ENCODE measurements around the gene QSOX2.

The QSOX2 gene

DNA sequence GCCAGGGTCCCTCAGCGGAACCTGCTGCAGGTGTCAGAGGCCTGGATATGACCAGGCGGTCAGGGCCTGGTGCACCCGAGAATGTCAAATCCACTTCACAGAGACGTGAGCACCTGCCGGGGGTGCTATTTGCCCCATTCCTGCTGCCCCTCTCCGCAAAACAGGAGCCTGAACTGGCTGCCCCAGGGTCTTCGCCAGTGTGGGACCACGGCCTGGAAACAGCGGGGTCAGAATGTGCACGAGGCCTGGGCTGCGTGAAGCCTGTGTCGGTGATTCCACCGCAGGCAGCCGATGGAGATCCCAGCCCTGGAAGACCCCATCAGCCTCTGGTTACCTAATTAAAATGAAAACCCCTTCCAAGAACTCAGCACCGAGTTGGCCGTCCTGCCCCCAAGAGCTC lies 85.8 kb downstream of the QSOX2 start (continued):
- TF ChIP-seq ZNF473 (tag by site-specific recombination; IDR thresholded peaks at IDR 0.05) (no peak), ZNF292 (tag by site-specific recombination; IDR thresholded peaks at IDR 0.05; ENCODE audit: borderline replicate concordance, low read depth) (no peak), ZNF16 (tag by site-specific recombination; IDR thresholded peaks at IDR 0.05; ENCODE audit: low read depth) (no peak), ZNF394 (tag by site-specific recombination; IDR thresholded peaks at IDR 0.05; ENCODE audit: borderline replicate concordance) (no peak), ZNF174 (tag by site-specific recombination; IDR thresholded peaks at IDR 0.05) (no peak), ZNF221 (tag by site-specific recombination; IDR thresholded peaks at IDR 0.05; ENCODE audit: borderline replicate concordance) (no peak), ZFHX2 (tag by site-specific recombination; conservative IDR thresholded peaks at IDR 0.05) (no peak), GLI4 (tag by site-specific recombination; IDR thresholded peaks at IDR 0.05) (no peak)
- TF ChIP-seq, protein P1, sequence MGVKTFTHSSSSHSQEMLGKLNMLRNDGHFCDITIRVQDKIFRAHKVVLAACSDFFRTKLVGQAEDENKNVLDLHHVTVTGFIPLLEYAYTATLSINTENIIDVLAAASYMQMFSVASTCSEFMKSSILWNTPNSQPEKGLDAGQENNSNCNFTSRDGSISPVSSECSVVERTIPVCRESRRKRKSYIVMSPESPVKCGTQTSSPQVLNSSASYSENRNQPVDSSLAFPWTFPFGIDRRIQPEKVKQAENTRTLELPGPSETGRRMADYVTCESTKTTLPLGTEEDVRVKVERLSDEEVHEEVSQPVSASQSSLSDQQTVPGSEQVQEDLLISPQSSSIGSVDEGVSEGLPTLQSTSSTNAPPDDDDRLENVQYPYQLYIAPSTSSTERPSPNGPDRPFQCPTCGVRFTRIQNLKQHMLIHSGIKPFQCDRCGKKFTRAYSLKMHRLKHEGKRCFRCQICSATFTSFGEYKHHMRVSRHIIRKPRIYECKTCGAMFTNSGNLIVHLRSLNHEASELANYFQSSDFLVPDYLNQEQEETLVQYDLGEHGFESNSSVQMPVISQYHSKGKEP (tag by site-specific recombination; IDR thresholded peaks at IDR 0.05), result no peak
- TF ChIP-seq, protein P2, sequence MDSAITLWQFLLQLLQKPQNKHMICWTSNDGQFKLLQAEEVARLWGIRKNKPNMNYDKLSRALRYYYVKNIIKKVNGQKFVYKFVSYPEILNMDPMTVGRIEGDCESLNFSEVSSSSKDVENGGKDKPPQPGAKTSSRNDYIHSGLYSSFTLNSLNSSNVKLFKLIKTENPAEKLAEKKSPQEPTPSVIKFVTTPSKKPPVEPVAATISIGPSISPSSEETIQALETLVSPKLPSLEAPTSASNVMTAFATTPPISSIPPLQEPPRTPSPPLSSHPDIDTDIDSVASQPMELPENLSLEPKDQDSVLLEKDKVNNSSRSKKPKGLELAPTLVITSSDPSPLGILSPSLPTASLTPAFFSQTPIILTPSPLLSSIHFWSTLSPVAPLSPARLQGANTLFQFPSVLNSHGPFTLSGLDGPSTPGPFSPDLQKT (IDR thresholded peaks at IDR 0.05; ENCODE audit: borderline replicate concordance, low read depth, low read length), result no peak

DNA sequence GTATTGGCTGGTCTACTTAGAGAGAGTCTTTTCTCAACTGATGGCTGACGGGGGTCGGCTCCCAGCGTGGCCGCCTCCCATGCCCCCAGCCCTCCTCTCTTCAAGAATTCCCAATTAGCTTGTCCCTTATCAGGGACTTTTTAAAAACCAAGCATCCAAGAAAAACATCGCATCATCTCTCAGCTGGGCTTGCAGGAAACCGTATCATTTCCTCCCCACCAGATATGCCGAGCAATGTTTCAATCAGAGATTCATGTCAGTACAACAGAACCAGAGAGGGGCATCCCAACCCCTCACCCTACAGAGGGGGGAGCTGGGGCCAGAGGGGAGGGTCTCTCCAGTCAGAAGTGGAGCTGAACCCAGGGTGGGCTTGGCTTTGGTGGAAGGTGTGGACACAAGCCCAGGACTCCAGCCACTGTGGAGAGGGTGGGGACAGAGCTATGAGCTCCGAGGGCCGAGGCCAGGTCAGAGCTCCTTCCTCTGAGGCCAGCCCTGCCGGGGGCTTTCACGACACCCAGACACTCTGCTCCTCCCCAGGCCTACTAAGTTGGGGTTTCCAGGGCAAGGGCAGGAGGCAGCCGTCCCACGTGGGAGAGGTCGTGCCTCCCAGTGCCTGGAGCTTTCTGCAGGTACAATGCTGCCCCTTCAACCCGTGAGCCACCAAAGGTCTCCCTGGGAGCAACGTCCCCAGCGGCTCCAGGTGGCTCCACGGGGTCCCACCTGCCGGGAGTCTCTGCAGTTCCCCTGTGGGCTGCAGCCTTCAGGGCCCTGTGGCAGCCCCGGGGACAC lies 87.9 kb downstream of the QSOX2 start:
- Histone ChIP-seq H3K9me3 (ENCODE audit: control insufficient read depth, insufficient read depth, low read depth, low read length) (no peaks in the 10 kb centered on the region), H3K36me3 (ENCODE audit: control insufficient read depth in 2 of 2, insufficient read depth in 1 of 2, low read length in 2 of 2) (no peaks in the 10 kb centered on the region), H3K27ac (ENCODE audit: extremely low read depth, low read depth, low read length) (no peak overlapping the region), H3K4me3 (ENCODE audit: low read depth, low read length) (no peak overlapping the region), H3K4me1 (ENCODE audit: control insufficient read depth, insufficient read depth, low read length) (no peaks in the 10 kb centered on the region)
- CTCF ChIA-PET, result interaction anchor here (0.6 to 4.7 kb wide), 7 partner anchors 9 to 126 kb away, joined by 3 to 31 read pairs (median 4); no protein-coding TSS in a partner anchor
- 0 out of 2 replicates have a peak, but pooled peaks have one; percentile 25 for TF ChIP-seq ZNF629 (tag by site-specific recombination; IDR thresholded peaks at IDR 0.05)
- no peak for TF ChIP-seq EGR2 (tag by site-specific recombination; IDR thresholded peaks at IDR 0.05; ENCODE audit: low read depth)
- TF ChIP-seq ZIC2 (tag by site-specific recombination; IDR thresholded peaks at IDR 0.05), result peak; percentile 34; the same call in 1 of the 2 replicates
- 0 out of 2 replicates have a peak, but pooled peaks have one; percentile 23 for TF ChIP-seq ZNF600 (tag by site-specific recombination; IDR thresholded peaks at IDR 0.05)
- POLR2A ChIA-PET, result no interaction called here

All from HEK293 (cell line).